Adrenal gland (tissue), 5 donors: ENCODE measurements around the gene MID1.

Experiments
- CTCF ChIP-seq, 6 experiments: fragments of 450-650 bp in 4 of 6; fragments of 200-600 bp in 2 of 6; sonication (generic) in 1 of 6; IDR thresholded peaks; 1 replicate in 5 of 6; 2 replicates in 1 of 6; pipeline versions ENCODE4 v1.5.1 to v1.8.0; 2016 to 2021; ENCODE audit warnings: antibody characterized with exemption in 6 of 6, mild to moderate bottlenecking in 2 of 6, moderate library complexity in 1 of 6
- POLR2A ChIP-seq, 2 donors: fragments of 450-650 bp; IDR thresholded peaks; one replicate each; pipeline ENCODE4 v1.6.1; 2017; ENCODE audit warnings: antibody characterized with exemption in 2 of 2, mild to moderate bottlenecking in 2 of 2, moderate library complexity in 1 of 2
- donor health status: DM: no; HTN: no; CAD: no.

- no peak for TF ChIP-seq CTCF (IDR thresholded peaks at IDR 0.05)
- no peak for TF ChIP-seq POLR2A (IDR thresholded peaks at IDR 0.05)
Observed at GRCh38 chrX:10513974-10514373, 106.4 kb downstream of the MID1 start.
